Progenitor cell of endocrine pancreas (in vitro differentiated cells): ENCODE measurements around the gene ST8SIA4. TPM values are rescaled to one million over a fixed set of nuclear protein-coding genes. Genes with fewer than 3 reads are reported as not detected.

Source experiments
- DNase-seq: peaks from one replicate; pipeline ENCODE4 v3.0.0; 2021; ENCODE audit warnings: low spot score; ENCODE audit not compliant: unreplicated experiment
- H3K27ac Mint-ChIP-seq: 2 replicates; pipeline ENCODE4 v1.8.0; 2021; ENCODE audit warnings: mild to moderate bottlenecking, moderate library complexity, mixed read lengths
- H3K27me3 Mint-ChIP-seq: 2 replicates; pipeline ENCODE4 v1.8.0; 2021; ENCODE audit warnings: mixed read lengths
- H3K36me3 Mint-ChIP-seq: 2 replicates; pipeline ENCODE4 v1.8.0; 2022; ENCODE audit warnings: mixed read lengths; ENCODE audit not compliant: insufficient read depth
- H3K4me1 Mint-ChIP-seq: 2 replicates; pipeline ENCODE4 v1.8.0; 2021; ENCODE audit warnings: low read depth, mixed read lengths
- H3K4me3 Mint-ChIP-seq: 2 replicates; pipeline ENCODE4 v1.8.0; 2021; ENCODE audit warnings: low read depth, mild to moderate bottlenecking, moderate library complexity, mixed read lengths
- H3K9me3 Mint-ChIP-seq: 2 replicates; pipeline ENCODE4 v1.8.0; 2021; ENCODE audit warnings: low read depth, mixed read lengths
- CTCF ChIP-seq: fragments of 200-600 bp; sonication (generic); IDR thresholded peaks from one replicate; pipeline ENCODE4 v1.5.0; 2021; ENCODE audit warnings: antibody characterized with exemption, mild to moderate bottlenecking; ENCODE audit not compliant: unreplicated experiment
- total RNA-seq: library from RNA; stranded (reverse); gene quantifications from 2 replicates; pipeline ENCODE4 v1.2.1, GENCODE V29; 2021

ST8SIA4 gene
- total RNA-seq, 1 donor from 2014 or later = 5.5 TPM

GRCh38 chr5:100852988-100853449 lies 50.1 kb downstream of the ST8SIA4 start:
- Mint-ChIP-seq H3K36me3 (peaks cover 3% of the 10 kb centered on the region), H3K9me3 (no peaks in the 10 kb centered on the region), H3K27ac (no peak overlapping the region), H3K27me3 (no peaks in the 10 kb centered on the region), H3K4me3 (no peak overlapping the region), H3K4me1 (peaks cover 3% of the 10 kb centered on the region)
- no peak for DNase-seq
- no peak for TF ChIP-seq CTCF

- no peaks in the 10 kb centered on the region for H3K27me3 Mint-ChIP-seq
- H3K36me3 Mint-ChIP-seq = peaks cover 3% of the 10 kb centered on the region
- TF ChIP-seq CTCF = no peak
- peaks cover 3% of the 10 kb centered on the region for H3K4me1 Mint-ChIP-seq
- no peak overlapping the region for H3K27ac Mint-ChIP-seq
- DNase-seq = no peak
- H3K9me3 Mint-ChIP-seq = no peaks in the 10 kb centered on the region
- H3K4me3 Mint-ChIP-seq = no peak overlapping the region
These were observed 51.0 kb downstream of the ST8SIA4 start for GRCh38 chr5:100852051-100852450.

GRCh38 chr5:100846772-100847171 lies 56.3 kb downstream of the ST8SIA4 start:
- TF ChIP-seq CTCF = no peak
- Mint-ChIP-seq H3K9me3 (no peaks in the 10 kb centered on the region), H3K27me3 (no peaks in the 10 kb centered on the region), H3K27ac (no peak overlapping the region), H3K4me1 (peaks cover 6% of the 10 kb centered on the region), H3K36me3 (no peaks in the 10 kb centered on the region), H3K4me3 (no peak overlapping the region)
- no peak for DNase-seq

GRCh38 chr5:100842080-100842479 lies 61.0 kb downstream of the ST8SIA4 start:
- Mint-ChIP-seq H3K27ac (no peak overlapping the region), H3K4me3 (no peak overlapping the region), H3K4me1 (peaks cover 7% of the 10 kb centered on the region), H3K36me3 (no peaks in the 10 kb centered on the region), H3K9me3 (no peaks in the 10 kb centered on the region), H3K27me3 (no peaks in the 10 kb centered on the region)
- TF ChIP-seq CTCF = no peak
- DNase-seq = no peak

GRCh38 chr5:100841358-100842076 lies 61.6 kb downstream of the ST8SIA4 start:
- Mint-ChIP-seq H3K27ac (peak overlapping the region; percentile 45), H3K9me3 (no peaks in the 10 kb centered on the region), H3K27me3 (no peaks in the 10 kb centered on the region), H3K36me3 (no peaks in the 10 kb centered on the region), H3K4me1 (peaks cover 7% of the 10 kb centered on the region), H3K4me3 (no peak overlapping the region)
- DNase-seq = no peak
- no peak for TF ChIP-seq CTCF
